Cardiac septum (tissue), 1 donor: ENCODE data around the gene FNDC1. TPM values are rescaled to one million over a fixed set of nuclear protein-coding genes. Genes with fewer than 3 reads are reported as not detected.

Experiments
- DNase-seq: peaks from one replicate; pipeline ENCODE4 v3.0.0-alpha.2; 2020; ENCODE audit warnings: low spot score
- intact Hi-C: fragments of 100-400 bp; cut with DNase I; formaldehyde crosslinking; loops from one replicate; pipeline ENCODE4 v1.14.0; 2022
- total RNA-seq: library from RNA; stranded (reverse); fragmentation: NEBNext Ultra II Directional; extraction: Animal tissue kit (Norgen Biotek cat#: 25700); gene quantifications from one replicate; pipeline ENCODE4 v1.2.1, GENCODE V29; 2021
- donor health status: DM: no; HTN: no; CAD: no.

The FNDC1 gene
- total RNA-seq, 1 donor from 2014 or later, result 1.9 TPM

DNA sequence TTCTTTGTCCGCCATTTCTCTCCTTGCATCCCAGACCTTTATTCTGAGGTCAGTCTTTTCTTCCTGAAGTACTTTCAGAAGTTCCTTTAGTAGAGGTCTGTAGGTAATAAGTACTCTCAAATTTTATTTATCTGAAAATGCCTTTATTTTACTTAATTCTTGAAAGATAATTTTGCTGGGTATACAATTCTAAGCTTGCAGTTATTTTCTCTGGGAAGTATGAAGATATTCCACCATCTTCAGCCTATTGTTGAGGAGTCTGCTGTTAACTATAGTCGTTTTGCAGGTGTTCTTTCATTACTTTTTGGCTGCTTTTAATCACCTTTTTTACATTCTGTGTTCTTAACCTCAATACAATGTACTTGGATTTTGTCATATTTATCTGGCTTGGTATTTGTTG is 13.5 kb upstream of the FNDC1 start:
- DNase-seq, result no peak
- intact Hi-C loops, result no loop called here

- DNase-seq, result no peak
- intact Hi-C loops, result no loop called here
Observed at GRCh38 chr6:159156089-159156488, 13.1 kb upstream of the FNDC1 start.

- intact Hi-C loops, result no loop called here
- no peak for DNase-seq
Observed at GRCh38 chr6:159157431-159157830, 11.8 kb upstream of the FNDC1 start.

DNA sequence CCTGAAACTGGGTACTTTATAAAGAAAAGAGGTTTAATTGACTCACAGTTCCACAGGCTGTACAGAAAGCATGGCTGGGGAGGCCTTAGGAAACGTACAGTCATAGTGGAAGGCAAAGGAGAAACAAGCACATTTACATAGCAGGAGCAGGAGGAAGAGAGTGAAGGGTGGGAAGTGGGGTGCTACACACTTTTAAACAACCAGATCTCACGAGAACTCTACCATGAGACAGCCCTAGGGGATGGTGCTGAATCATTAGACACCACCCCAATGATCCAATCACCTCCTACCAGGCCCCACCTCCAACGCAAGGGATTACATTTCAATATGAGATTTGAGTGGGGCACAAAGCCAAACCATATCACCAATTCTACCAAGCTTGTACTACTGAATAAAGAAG is 7.4 kb upstream of the FNDC1 start:
- intact Hi-C loops, result no loop called here
- DNase-seq, result no peak

GRCh38 chr6:159163901-159164370 is 5.3 kb upstream of the FNDC1 start:
- DNase-seq, result no peak
- intact Hi-C loops, result no loop called here

GRCh38 chr6:159168536-159169192 is 536 bp upstream of the FNDC1 start:
- no peak for DNase-seq
- intact Hi-C loops, result no loop called here

GRCh38 chr6:159169557-159170332 is 545 bp downstream of the FNDC1 start:
- DNase-seq, result no peak
- intact Hi-C loops, result no loop called here

GRCh38 chr6:159170333-159170672 is 1.1 kb downstream of the FNDC1 start:
- DNase-seq, result no peak
- intact Hi-C loops, result no loop called here

GRCh38 chr6:159170999-159171712 is 2.0 kb downstream of the FNDC1 start:
- intact Hi-C loops, result no loop called here
- DNase-seq, result no peak

DNA sequence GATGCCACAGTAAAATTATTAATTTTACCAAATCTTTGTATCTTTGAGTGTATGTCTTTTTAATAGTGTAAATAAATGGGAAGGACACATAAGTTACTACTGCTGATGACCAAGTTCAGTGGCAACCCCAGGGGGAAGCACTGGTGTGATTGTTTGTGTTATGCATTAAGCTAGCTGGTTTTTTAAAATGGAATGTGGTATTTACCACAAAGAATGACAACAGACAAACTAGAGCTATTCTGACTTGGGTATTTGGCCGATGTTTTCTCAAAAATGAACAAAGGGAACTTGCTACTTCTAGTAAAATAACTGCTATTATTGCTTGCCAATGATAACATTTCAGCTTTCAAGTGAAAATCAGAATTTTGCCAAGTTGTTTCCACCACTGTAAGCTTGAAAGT is 2.9 kb downstream of the FNDC1 start:
- no peak for DNase-seq
- intact Hi-C loops, result no loop called here

DNA sequence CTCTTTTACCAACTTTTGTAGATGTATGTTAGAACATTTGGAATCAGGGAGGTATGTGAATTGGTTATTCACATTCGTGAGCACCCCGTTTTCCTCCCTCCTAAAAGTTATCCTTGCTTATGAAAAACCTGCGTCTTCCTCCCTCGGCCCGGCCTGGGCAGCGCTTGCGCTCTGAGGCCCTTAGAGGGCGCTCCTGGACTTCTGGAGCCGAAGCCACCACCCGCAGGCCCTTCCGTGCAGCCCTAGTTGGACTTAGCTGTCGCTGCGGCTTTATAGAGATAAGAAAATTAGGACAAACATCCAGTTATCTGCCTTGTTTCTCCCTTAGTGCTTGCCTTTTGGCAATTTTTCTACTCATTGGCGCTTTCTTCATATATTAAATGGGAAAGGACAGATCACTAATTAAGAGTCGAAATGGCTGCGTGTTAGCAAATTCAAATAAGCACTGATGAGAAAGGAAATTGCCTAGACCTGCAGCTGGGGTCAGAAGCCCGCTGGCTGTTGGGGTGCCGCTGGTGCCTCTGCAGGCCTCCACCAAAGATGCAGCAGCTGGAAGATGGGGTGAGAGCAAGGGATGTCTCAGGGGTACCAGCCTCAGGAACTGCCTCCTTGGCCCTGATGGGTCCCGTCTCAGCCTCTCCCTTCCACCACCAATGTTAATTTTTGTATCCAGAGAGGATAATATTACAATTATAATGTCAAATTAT is 5.2 kb downstream of the FNDC1 start:
- no peak for DNase-seq
- intact Hi-C loops, result loop anchor here (2.0 kb wide), 1 partner anchor 480 kb away; no protein-coding TSS in a partner anchor

GRCh38 chr6:159176913-159177312 is 7.7 kb downstream of the FNDC1 start:
- DNase-seq, result no peak
- intact Hi-C loops, result no loop called here

DNA sequence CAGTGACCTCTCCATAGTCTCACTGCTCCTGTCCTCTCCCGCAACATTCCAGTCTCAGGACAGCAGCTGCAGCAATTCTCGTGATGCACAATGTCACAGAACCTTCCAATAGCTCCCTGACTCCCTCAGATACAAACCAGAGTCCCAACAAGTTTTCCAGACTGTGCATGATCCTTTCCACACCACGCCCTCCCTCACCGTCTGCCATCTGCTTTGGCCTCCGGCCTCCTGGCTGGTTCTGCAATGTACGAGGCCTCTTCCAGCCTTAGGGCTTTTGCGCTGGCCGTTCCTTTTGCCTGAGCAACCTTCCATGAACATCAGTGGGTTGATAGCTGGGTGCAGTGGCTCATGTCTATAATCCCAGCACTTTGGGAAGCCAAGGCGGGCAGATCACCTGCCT is 9.6 kb downstream of the FNDC1 start:
- no peak for DNase-seq
- intact Hi-C loops, result no loop called here

- intact Hi-C loops, result no loop called here
- DNase-seq, result no peak
Observed at GRCh38 chr6:159180001-159180400, 10.8 kb downstream of the FNDC1 start.

- DNase-seq, result no peak
- intact Hi-C loops, result no loop called here
Observed at GRCh38 chr6:159181914-159182313, 12.7 kb downstream of the FNDC1 start.

DNA sequence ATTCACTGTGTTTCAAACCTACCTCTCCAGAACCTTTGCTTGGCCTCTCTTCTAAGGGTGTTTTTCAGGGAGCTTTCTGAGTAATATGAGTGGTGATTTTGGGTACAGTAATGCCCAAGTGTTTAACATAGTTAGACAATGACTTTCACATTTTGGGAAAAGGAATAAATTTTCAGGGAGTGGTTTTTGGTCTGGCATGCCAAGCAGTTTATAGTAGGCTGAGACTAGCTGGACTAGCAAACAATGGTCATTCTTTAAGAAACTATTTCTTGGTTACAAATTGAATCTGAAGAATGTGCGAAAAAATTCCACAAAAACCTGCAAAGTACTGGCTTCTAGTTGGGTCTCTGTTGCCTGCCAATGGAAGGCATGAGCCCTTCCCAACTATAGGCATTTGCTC is 15.4 kb downstream of the FNDC1 start:
- intact Hi-C loops, result no loop called here
- DNase-seq, result no peak

DNA sequence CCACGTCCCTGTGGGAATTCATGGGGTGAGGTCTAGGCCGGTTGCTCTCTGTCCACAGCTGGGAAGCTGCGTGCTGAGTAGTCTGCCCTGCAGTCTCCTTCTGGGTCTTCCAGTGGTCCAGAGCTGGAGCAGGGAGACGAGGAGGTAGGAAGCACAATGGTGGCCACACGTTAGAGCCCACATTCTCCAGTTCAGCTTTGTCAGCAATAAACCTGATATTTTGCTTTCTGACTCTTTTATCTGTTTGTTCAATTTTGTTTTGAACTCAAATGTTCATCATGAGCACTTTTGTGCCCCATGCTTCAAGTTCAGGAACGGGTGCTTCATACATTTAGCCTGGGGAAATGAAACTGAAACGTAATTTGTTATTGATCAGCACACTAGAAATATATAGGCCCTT is 21.3 kb downstream of the FNDC1 start:
- DNase-seq, result no peak
- intact Hi-C loops, result no loop called here

- intact Hi-C loops, result no loop called here
Observed at GRCh38 chr6:159193923-159194322, 24.7 kb downstream of the FNDC1 start.

GRCh38 chr6:159194421-159194820 is 25.2 kb downstream of the FNDC1 start:
- intact Hi-C loops, result no loop called here
- DNase-seq, result no peak

More at GRCh38 chr6:159193923-159194322, 24.7 kb downstream of the FNDC1 start:
- DNase-seq, result no peak

DNA sequence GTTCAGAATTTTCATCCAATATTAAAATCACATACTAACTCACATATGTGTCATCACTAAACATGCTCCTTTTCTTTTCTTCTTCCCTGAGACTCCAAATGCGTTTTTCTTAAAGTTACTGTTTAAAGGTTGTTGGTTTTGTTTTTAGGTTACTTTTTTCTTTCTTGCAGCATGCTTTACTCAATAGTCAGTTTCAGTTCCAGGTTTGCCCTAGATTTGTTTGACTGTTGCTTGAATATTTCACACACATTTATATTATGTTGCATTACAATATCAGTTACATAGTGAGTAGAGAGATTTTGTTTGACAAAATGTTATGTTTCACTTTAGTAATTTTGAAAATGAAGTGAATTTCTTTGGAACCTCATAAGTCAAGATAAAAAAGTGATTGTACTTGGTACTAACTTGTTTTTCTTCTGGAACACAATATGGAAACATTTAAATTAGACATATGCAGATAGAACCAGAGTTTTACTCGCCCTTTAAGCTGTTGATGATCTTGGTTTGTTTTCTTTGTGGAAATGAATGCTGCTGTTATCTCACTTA is 27.3 kb downstream of the FNDC1 start:
- intact Hi-C loops, result no loop called here

More for the DNA sequence above, 27.3 kb downstream of the FNDC1 start:
- no peak for DNase-seq
